HG02840 (cell line): ENCODE results near the gene VAV3.
"Not testable (repeated sequence)": the region's sequence is repeated elsewhere in the genome, so short reads cannot be mapped to it uniquely, and the experiment has no call there.

Source experiments
- ATAC-seq: cut with Tn5 transposase; IDR thresholded peaks from one replicate; pipeline ENCODE4 v1.9.1; 2021; ENCODE audit warnings: mild to moderate bottlenecking, moderate library complexity, moderate number of reproducible peaks; ENCODE audit not compliant: unreplicated experiment, low FRiP score

Gene VAV3

DNA sequence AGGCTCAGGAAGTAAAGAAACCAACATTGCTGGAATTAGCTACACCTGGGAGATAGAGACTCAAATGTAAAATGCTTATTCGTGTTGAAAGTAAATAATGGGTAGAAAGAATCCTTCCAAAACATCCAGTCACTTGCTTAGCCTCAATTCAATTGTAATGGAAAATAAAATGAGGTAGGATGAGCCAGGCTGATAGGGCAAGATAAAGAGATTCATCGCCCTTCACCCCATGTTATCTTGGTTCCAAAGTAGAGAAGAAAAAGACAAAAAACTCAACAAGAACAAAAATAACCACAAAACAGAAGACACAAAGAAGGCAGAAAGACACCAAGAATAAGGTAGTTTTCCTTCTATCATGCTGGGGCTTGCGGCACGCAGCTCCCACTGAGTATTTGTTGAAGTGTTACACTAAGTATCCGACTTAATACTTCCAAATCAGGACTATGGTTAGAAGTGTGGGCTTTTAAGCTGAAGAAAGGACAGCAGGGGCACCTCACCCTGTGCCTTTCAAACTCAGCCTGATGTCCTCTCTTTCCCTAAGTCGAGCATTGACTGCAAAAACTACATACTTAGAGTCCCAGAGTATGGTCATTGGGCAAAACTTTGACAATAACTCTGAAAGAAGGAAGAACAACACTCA lies 202.1 kb downstream of the VAV3 start:
- ATAC-seq = no peak

DNA sequence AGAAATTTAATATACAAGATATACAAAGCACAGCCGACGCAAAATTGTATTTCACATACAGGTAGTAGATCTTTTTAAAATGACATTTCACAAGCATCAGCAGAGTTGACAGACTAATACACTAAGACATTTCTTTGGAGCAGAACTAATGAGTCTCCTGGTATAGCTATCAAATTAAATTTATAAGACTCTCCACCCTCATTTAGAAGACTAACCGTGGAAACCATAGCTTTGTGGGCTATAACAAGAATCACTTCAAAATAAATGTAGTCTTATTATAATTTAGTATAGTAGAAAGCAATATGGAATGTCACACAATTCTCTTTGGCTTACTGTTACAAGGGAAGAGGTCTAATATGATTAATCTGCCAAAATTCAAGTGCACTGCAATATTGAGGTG lies 204.9 kb downstream of the VAV3 start:
- no peak for ATAC-seq

DNA sequence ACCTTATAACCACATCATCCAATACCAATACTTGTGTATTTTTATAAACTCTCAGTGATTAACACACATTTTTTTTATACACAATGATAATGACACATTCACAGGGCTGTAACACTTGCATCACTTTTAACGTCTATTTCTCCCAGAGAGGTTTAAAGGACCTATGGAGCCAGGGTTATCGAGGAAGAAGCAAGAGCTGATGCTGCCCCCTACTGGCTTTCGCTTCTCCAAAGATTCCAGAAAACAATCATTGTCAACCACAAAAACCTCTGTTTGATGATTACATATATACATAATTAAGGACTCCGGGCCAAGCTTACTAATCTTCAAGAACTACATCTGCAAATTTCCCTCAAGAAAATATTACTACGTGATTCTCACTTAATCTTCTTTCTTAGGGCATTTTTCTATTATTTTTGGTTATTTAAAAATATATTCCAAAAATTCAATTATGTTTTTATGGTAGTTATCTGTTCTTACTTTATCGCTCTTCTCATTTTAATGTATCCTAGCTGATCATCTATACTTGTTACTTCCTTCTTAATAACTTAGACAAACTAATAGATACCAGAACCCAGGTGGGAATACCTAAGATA lies 214.5 kb downstream of the VAV3 start:
- no peak for ATAC-seq

DNA sequence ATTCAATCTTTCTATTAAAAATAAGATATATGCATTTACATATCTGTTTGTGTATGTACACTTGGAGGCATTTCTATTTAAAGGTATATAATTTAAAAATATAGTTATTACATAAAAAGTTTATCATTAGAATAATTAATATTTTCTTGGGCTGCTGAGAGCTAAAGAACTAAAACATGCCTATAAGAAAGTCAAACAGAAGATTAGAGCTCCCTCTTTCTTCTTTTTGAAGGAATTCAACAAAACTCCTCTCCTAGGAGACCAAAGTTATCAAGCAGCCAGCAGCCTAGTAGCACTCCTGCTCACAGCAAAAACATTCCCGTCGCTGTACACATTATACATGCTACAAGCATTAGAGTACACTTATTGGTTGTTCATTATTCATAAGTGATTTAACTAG lies 216.4 kb downstream of the VAV3 start:
- ATAC-seq = no peak

DNA sequence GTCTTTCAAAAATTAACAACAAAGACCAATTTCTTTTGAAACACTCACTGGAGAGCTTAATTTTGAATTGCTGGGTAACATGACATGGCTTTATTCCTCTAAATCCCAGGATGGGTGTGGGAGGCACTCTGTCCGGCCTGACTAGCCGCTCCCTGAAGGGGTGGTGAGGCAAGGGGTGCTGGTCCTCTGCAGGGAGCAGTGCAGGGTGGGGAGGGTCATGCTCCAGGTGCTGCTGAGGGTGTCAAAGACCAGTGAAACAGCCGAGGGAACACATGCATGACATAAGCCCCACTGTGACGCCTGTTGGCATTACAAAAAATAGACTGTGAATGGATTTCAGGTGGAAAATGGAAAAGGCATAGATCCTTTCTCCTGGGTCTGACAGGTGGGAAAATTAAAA lies 223.7 kb downstream of the VAV3 start:
- ATAC-seq = no peak

DNA sequence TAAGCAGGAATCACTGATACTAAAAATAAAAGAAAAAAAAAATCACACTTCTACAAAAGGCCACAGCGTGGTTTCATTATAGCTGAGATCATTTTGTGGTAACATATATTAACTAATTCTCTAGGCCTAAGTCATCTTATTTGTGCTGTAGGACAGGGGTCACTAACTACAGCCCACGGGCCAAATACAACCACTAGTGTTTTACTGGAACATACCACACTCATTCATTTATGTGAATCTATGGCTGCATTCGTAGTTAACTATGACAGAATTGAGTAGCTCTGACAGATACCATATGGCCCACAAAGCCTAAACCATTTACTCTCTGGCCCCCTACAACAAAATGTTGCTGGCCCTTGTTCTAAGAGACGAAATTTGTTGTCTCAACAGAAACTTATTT lies 224.4 kb downstream of the VAV3 start:
- ATAC-seq = no peak

DNA sequence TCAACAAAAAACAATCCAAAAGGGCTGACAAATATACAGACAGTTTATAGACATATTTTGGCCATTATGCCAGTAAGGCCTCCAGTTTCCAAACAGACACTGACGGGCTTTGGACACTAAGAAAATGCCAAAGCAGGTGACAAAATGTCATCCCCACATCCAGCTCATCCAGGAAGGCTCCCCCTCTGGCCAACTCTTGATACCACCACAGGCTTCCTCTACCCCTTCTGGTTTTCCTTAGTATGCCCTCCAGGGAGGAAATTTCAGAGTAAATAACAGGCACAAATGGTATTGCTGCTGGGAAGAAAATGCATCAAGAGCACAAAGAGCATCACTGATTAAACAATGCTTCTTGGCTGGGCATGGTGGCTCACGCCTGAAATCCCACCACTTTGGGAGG lies 225.3 kb downstream of the VAV3 start:
- no peak for ATAC-seq

DNA sequence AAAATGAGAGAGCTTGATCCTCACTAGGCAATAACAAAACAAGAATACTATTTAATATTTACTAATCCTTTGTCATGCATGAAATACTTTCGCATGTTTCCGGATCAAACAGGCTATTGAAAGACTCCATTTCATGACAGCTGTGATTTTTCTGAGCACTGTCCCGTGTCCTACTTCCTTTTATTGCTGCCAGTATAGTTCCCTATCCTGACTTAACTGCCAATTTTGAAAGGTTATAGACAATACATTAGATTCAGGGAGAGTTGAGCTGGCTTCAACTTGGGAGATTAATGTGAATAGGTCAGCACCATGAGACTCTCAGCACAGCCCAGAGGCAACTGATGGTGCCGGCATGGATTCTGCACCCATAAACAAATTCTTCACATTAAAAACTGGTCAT lies 225.8 kb downstream of the VAV3 start:
- ATAC-seq = no peak

DNA sequence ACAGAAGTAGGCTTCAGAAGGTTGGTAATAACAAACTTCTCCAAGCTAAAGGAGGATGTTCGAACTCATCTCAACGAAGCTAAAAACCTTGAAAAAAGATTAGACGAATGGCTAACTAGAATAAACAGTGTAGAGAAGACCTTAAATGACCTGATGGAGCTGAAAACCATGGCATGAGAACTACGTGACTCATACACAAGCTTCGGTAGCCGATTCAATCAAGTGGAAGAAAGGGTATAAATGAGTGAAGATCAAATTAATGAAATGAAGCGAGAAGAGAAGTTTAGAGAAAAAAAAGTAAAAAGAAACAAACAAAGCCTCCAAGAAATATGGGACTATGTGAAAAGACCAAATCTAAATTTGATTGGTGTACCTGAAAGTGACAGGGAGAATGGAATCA lies 231.6 kb downstream of the VAV3 start:
- not testable (repeated sequence) for ATAC-seq

DNA sequence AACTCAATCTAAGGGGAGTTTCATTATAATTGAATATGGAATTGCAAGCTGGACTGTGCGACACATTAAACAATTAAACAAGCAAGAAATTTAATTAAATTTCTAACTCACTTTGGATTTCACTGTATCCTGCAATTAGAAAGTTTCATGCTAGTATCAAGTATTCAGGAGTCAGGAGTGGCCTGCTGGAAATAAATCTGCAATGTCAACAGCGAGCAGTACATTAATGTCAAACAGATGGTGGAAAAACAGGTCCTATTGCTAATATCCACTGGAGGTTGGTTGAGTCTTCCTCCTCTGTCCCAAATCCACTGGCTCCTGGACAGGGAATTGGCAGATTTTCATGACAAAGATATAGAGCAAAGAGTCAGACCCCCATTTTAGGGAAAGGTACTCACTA lies 237.1 kb downstream of the VAV3 start:
- ATAC-seq = no peak

DNA sequence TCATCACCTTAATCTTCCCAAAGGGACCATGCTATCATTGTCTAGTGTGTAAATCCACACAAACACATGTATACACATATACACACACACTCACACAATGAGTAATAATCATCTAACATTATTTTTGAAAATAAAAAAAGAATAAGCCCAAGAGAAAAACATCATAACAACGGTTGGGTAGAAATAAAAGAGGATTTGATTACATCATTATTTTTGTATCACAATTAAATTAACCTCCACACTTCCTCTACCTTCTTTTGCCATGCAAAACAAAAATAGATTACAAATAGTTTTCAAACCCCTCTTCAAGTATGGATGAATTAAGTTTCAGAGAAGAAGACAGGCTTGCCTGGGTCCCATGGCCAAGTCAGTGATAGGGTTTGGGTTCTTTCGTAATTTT lies 238.1 kb downstream of the VAV3 start:
- no peak for ATAC-seq

DNA sequence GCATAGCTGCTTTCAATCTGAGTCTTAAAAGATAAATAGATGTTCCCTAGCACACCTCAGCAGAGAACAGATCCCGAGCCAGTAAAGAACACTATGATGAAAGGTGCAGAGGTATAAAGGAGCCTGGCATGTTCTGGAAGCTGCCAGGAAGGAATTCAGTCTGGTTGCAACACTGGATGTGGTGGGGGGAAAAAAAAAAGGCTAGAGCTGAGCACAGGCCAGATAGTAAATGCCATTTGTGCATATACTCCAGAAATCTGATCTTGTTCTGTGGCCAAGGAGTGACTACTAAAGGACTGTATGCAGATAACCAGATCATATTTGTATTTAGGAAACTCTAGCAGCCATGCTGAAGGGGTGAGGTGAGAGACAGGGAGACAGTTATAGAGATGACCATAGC lies 240.3 kb downstream of the VAV3 start:
- no peak for ATAC-seq

DNA sequence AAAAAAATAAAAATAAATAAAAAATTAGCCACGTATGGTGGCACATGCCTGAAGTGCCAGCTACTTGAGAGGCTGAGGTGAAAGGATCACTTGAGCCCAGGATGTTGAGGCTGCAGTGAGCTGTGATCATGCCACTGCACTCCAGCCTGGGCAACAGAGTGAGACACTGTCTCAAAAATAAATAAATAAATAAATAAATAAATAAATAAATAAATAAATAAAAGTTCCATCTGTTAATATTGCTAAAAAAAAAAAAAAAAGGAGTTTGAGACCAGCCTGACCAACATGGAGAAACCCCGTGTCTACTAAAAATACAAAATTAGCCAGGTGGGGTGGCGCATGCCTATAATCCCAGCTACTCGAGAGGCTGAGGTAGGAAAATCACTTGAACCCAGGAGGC lies 244.8 kb downstream of the VAV3 start:
- not testable (repeated sequence) for ATAC-seq

DNA sequence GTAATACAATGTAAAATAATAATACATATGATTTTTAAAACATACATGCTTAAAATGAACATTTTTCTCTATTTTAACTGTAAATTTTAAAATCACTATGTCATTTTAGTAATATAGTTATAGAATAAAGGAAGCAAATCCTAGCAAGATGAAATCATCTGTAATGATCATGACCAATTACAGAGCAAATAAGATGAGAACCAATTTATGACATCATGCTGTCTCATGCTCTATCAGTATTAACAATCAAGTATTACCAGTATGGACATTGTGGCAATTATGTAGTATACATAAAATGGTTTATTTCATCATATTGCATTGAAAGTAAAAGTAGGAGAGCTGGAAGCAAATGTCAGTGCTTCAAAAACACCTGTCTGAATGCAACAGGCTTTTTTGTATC lies 255.0 kb downstream of the VAV3 start:
- ATAC-seq = no peak

DNA sequence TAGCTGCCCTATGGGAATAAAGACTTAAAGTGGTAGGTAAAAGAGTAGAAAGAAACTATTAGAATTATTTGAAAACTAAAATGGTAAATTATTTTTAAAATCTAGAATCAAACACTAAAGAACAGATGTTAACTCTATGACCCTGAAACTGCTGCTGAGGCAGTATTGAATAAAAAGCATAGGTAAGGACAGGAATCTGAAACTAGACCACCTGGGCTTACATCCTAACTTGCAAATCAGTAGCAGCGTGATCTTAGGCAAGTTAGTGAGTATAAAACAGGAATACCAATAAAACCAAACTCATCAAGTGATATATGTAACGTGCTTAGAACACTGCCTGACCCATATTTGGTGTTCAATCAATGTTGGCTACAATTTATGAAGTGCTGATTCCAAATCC lies 257.9 kb downstream of the VAV3 start:
- no peak for ATAC-seq

DNA sequence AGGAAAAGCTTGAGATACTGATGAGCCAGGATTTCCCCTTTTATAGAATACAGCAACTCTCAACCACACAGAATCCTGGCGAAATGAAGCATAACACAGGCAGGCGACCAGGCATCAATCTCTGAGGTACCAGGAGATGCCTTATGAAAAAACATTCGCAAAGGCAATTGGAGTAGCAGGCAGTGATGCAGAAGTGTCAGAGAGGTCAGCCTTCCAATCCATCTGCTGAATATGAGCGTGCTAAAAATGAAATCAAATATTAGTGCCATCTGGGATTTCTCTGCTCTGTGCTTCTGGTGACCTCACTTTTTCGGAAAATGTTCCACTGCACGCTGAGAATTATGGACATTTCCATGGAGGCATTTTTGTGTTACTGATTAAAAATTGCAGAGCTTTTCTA lies 258.8 kb downstream of the VAV3 start:
- no peak for ATAC-seq

DNA sequence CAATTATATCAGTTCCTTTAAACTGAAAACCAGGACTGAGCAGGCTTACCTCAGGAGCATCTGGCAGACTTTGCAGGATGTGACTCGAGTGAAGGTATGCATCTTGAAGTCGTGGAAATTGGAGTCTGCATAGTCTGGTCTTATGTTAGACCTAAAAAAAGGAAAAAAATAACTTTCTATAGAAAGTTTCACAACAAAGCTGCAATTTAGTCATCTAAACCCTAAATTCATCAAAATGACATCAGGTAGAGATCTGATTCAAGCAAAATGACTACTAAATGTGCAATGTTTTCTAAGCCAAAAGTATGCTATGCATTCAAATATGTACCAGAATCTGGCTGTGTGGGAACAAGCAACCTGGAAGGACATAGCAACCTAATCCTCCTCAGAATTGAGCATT lies 260.1 kb downstream of the VAV3 start:
- ATAC-seq = no peak

DNA sequence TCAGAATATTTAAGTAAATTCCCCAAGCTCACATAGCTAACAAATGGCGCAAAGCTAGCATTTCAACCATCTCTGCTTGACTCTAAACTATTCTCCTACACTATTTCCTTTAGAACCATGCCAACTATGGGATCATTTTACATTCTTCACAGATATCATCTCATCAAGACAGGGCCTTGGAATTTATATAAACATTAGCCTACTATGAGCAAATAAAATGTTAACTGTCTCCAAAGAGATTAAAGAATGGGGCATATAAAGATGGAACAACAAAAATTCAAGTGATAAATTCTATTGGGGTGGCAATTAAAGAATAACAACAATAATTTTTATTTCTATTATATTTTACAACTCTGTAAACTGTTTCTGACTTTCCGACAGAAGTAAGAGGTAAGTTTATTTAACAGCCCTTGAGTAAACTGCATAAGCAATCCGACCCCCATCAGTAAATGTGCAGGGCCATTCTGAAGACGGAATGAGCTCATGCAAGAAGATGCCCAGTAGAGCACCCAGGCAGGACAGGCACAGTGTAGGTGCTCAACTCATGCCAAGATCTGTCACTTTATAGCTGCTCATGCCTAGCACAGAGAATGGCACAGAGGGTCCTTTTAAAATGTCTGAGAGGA lies 261.9 kb downstream of the VAV3 start:
- ATAC-seq = no peak

DNA sequence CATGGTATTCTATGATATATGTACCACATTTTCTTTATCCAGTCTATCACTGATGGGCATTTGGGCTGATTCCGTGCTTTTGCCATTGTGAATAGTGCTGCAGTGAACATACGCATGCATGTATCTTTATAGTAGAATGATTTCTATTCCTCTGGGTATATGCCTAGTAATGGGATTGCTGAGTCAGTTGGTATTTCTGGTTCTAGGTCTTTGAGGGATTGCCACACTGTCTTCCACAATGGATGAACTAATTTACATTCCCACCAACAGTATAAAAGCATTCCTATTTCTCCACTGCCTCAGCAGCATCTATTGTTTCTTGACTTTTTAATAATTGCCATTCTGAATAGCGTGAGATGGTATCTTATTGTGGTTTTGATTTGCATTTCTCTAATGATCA lies 264.3 kb downstream of the VAV3 start:
- not testable (repeated sequence) for ATAC-seq

DNA sequence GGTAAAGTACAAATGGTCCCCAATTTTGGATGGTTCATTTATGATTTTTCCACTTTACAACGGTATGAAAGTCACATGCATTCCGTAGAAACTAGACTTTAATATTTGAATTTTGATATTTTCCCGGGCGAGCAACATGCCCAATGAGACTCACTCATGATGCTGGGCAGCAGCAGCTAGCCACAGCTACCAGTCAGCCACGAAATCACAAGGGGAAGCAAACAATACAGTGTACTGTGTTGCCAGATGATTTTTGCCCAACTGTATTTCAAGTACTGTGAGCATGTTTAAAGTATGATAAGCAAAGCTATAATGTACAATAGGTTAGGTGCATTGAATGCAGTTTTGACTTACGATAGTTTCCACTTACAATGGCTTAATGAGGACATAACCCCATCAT lies 266.8 kb downstream of the VAV3 start:
- no peak for ATAC-seq

DNA sequence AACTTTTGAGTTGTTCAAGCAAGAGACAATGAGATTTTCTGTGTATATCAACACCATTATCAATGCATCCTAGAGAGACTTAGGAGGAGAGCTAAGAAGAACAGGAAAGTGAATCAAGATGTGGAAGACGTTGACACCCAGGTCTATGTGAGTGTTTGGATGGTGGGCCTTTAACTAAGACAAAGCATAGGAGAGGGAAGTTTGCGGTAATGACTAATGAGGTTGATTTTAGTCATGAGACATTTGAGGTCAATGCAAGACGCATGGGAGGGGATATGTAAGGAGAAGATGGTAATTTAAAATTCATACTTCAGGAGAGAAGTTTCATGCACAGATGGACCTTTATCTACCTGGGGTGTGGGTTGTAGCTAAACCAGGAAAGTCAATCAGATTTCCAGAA lies 269.6 kb downstream of the VAV3 start:
- no peak for ATAC-seq

DNA sequence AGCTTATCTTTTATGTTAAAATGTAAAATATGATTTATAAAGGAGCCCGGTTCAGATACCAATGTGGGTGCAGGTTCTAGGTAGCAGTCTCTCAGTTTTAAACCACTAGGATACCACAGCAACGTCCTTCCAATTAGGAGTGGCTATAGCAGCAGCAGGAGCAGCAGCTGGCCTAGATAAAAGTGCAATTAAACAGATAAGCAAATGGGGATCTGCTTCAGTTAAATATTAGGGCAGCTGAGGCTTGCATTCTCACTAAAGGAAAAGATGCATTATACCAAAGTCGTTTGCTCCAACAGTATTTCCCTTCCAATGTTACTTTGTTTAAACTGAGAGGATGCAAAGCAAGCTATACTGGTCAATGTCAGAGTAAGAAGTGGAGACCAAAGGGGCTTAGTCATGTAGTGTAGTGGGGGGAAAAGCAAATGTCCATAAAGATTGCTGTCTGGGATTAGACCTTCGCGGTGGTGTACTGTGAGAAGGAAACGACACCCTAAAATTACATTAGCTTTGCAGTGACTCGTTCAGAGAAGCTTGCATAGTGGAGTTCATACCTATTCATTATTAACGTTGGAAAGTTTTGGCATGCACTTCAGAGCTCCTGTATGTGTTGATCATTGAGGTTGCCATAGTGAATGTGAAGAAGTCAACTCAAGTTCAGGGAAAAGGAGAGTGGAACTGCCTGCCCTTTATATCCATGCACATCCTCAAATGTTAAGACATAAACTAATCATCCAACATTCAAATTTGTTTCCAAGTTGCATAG lies 272.2 kb downstream of the VAV3 start:
- ATAC-seq = no peak
